ENCODE data around the gene UCN2. TPM values are rescaled to one million over a fixed set of nuclear protein-coding genes. Genes with fewer than 3 reads are reported as not detected.

The UCN2 gene
- total and polyA plus RNA-seq, 9 of the 15 experiments (the other 6 are each of a cell fraction or from before 2014, with no cell fraction given): 0.08 to 0.11 TPM; not detected in 7

- TF ChIP-seq, protein P1, sequence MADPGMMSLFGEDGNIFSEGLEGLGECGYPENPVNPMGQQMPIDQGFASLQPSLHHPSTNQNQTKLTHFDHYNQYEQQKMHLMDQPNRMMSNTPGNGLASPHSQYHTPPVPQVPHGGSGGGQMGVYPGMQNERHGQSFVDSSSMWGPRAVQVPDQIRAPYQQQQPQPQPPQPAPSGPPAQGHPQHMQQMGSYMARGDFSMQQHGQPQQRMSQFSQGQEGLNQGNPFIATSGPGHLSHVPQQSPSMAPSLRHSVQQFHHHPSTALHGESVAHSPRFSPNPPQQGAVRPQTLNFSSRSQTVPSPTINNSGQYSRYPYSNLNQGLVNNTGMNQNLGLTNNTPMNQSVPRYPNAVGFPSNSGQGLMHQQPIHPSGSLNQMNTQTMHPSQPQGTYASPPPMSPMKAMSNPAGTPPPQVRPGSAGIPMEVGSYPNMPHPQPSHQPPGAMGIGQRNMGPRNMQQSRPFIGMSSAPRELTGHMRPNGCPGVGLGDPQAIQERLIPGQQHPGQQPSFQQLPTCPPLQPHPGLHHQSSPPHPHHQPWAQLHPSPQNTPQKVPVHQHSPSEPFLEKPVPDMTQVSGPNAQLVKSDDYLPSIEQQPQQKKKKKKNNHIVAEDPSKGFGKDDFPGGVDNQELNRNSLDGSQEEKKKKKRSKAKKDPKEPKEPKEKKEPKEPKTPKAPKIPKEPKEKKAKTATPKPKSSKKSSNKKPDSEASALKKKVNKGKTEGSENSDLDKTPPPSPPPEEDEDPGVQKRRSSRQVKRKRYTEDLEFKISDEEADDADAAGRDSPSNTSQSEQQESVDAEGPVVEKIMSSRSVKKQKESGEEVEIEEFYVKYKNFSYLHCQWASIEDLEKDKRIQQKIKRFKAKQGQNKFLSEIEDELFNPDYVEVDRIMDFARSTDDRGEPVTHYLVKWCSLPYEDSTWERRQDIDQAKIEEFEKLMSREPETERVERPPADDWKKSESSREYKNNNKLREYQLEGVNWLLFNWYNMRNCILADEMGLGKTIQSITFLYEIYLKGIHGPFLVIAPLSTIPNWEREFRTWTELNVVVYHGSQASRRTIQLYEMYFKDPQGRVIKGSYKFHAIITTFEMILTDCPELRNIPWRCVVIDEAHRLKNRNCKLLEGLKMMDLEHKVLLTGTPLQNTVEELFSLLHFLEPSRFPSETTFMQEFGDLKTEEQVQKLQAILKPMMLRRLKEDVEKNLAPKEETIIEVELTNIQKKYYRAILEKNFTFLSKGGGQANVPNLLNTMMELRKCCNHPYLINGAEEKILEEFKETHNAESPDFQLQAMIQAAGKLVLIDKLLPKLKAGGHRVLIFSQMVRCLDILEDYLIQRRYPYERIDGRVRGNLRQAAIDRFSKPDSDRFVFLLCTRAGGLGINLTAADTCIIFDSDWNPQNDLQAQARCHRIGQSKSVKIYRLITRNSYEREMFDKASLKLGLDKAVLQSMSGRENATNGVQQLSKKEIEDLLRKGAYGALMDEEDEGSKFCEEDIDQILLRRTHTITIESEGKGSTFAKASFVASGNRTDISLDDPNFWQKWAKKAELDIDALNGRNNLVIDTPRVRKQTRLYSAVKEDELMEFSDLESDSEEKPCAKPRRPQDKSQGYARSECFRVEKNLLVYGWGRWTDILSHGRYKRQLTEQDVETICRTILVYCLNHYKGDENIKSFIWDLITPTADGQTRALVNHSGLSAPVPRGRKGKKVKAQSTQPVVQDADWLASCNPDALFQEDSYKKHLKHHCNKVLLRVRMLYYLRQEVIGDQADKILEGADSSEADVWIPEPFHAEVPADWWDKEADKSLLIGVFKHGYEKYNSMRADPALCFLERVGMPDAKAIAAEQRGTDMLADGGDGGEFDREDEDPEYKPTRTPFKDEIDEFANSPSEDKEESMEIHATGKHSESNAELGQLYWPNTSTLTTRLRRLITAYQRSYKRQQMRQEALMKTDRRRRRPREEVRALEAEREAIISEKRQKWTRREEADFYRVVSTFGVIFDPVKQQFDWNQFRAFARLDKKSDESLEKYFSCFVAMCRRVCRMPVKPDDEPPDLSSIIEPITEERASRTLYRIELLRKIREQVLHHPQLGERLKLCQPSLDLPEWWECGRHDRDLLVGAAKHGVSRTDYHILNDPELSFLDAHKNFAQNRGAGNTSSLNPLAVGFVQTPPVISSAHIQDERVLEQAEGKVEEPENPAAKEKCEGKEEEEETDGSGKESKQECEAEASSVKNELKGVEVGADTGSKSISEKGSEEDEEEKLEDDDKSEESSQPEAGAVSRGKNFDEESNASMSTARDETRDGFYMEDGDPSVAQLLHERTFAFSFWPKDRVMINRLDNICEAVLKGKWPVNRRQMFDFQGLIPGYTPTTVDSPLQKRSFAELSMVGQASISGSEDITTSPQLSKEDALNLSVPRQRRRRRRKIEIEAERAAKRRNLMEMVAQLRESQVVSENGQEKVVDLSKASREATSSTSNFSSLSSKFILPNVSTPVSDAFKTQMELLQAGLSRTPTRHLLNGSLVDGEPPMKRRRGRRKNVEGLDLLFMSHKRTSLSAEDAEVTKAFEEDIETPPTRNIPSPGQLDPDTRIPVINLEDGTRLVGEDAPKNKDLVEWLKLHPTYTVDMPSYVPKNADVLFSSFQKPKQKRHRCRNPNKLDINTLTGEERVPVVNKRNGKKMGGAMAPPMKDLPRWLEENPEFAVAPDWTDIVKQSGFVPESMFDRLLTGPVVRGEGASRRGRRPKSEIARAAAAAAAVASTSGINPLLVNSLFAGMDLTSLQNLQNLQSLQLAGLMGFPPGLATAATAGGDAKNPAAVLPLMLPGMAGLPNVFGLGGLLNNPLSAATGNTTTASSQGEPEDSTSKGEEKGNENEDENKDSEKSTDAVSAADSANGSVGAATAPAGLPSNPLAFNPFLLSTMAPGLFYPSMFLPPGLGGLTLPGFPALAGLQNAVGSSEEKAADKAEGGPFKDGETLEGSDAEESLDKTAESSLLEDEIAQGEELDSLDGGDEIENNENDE (IDR thresholded peaks at IDR 0.05; ENCODE audit: low read depth, low read length): no peak
- no peak for TF ChIP-seq HSF4 (CRISPR knock-in tag; IDR thresholded peaks at IDR 0.05; ENCODE audit: borderline replicate concordance)
- TF ChIP-seq, protein P2, sequence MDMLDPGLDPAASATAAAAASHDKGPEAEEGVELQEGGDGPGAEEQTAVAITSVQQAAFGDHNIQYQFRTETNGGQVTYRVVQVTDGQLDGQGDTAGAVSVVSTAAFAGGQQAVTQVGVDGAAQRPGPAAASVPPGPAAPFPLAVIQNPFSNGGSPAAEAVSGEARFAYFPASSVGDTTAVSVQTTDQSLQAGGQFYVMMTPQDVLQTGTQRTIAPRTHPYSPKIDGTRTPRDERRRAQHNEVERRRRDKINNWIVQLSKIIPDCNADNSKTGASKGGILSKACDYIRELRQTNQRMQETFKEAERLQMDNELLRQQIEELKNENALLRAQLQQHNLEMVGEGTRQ (CRISPR knock-in tag; IDR thresholded peaks at IDR 0.05): no peak
- no peak for TF ChIP-seq ZNF699 (CRISPR knock-in tag; IDR thresholded peaks at IDR 0.05; ENCODE audit: insufficient replicate concordance)
- no peak for TF ChIP-seq ZKSCAN3 (CRISPR knock-in tag; IDR thresholded peaks at IDR 0.05)
- no peak for TF ChIP-seq SLC30A9 (CRISPR knock-in tag; IDR thresholded peaks at IDR 0.05)
- TF ChIP-seq CSDE1 (IDR thresholded peaks at IDR 0.05): no peak
- no peak for TF ChIP-seq EWSR1 (IDR thresholded peaks at IDR 0.05; ENCODE audit: borderline replicate concordance, low read depth, partially characterized antibody)
- TF ChIP-seq ZC3H11A (IDR thresholded peaks at IDR 0.05; ENCODE audit: low read depth, low read length): no peak
- no peak for TF ChIP-seq MYBL2 (IDR thresholded peaks at IDR 0.05; ENCODE audit: low read depth)
- TF ChIP-seq MYBL2 (CRISPR knock-in tag; IDR thresholded peaks at IDR 0.05; ENCODE audit: borderline replicate concordance): no peak
- no peak for TF ChIP-seq ZNF778 (CRISPR knock-in tag; IDR thresholded peaks at IDR 0.05)
- no peak for TF ChIP-seq ZNF551 (CRISPR knock-in tag; IDR thresholded peaks at IDR 0.05)
- TF ChIP-seq, protein P3, sequence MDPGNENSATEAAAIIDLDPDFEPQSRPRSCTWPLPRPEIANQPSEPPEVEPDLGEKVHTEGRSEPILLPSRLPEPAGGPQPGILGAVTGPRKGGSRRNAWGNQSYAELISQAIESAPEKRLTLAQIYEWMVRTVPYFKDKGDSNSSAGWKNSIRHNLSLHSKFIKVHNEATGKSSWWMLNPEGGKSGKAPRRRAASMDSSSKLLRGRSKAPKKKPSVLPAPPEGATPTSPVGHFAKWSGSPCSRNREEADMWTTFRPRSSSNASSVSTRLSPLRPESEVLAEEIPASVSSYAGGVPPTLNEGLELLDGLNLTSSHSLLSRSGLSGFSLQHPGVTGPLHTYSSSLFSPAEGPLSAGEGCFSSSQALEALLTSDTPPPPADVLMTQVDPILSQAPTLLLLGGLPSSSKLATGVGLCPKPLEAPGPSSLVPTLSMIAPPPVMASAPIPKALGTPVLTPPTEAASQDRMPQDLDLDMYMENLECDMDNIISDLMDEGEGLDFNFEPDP (CRISPR knock-in tag; IDR thresholded peaks at IDR 0.05): no peak
These were observed 8.2 kb downstream of the UCN2 start (continued) for GRCh38 chr3:48555231-48555948.

Measured in K562 (cell line).